Activated CD4-positive, alpha-beta T cell treated with anti-CD3 and anti-CD28 coated beads, Interleukin-2, amount 10 ng/mL, durations not matched to agents 24 days and 14 days (primary cell): ENCODE measurements around the gene FAR1. TPM values are rescaled to one million over a fixed set of nuclear protein-coding genes. Genes with fewer than 3 reads are reported as not detected.
A peak's percentile ranks its signal among the peaks of the same experiment; 100 is the strongest.
"Not testable (repeated sequence)": the region's sequence is repeated elsewhere in the genome, so short reads cannot be mapped to it uniquely, and the experiment has no call there.

Experiments used
- DNase-seq: peaks from one replicate; pipeline ENCODE4 v3.0.0; 2022
- H3K27ac Mint-ChIP-seq: one replicate; pipeline ENCODE4 v1.8.0; 2022; ENCODE audit warnings: mild to moderate bottlenecking, mixed read lengths
- H3K27me3 Mint-ChIP-seq: one replicate; pipeline ENCODE4 v1.8.0; 2022; ENCODE audit warnings: mixed read lengths
- H3K36me3 Mint-ChIP-seq: one replicate; pipeline ENCODE4 v1.8.0; 2022; ENCODE audit warnings: low read depth, mild to moderate bottlenecking, mixed read lengths
- H3K4me1 Mint-ChIP-seq: one replicate; pipeline ENCODE4 v1.8.0; 2021; ENCODE audit warnings: mixed read lengths
- H3K4me3 Mint-ChIP-seq: one replicate; pipeline ENCODE4 v1.8.0; 2022; ENCODE audit warnings: mild to moderate bottlenecking, moderate library complexity, mixed read lengths
- H3K9me3 Mint-ChIP-seq: one replicate; pipeline ENCODE4 v1.8.0; 2021; ENCODE audit warnings: mixed read lengths
- intact Hi-C: fragments of 100-400 bp; cut with micrococcal nuclease; formaldehyde crosslinking; loops from one replicate; pipeline ENCODE4 v1.15.1; 2023
- total RNA-seq: library from RNA; stranded (reverse); gene quantifications from 2 replicates; pipeline ENCODE4 v1.2.3, GENCODE V29; 2022

FAR1 gene
- total RNA-seq, 1 donor from 2014 or later = 58.2 TPM

- H3K9me3 Mint-ChIP-seq = peaks cover 3% of the 10 kb centered on the region
- H3K4me3 Mint-ChIP-seq = no peak overlapping the region
- no peaks in the 10 kb centered on the region for H3K27me3 Mint-ChIP-seq
- intact Hi-C loops = no loop called here
- H3K27ac Mint-ChIP-seq = no peak overlapping the region
- no peak for DNase-seq
- H3K36me3 Mint-ChIP-seq = peaks cover 45% of the 10 kb centered on the region
- H3K4me1 Mint-ChIP-seq = no peaks in the 10 kb centered on the region
Measured at GRCh38 chr11:13705710-13706109, 37.2 kb downstream of the FAR1 start.

DNA sequence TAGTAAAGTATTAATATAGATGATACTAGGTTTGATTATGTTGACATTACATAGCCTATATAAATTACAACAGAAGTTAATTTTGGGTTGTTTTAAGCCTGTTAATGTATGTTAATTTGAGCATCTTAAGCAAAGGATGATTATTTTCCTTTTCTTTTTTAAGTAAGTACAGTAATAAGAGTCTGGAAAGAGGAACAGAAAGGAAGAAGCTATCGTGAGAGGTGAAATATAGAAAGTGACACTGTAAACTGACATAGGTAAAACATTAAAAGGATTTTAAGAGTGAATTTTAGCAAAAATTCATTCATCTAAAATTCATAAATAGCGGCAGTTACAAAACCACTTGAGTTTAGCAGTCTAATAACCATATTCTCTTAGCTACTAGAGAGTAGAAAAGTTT, 45.5 kb downstream of the FAR1 start:
- no peaks in the 10 kb centered on the region for H3K9me3 Mint-ChIP-seq
- intact Hi-C loops = no loop called here
- H3K4me1 Mint-ChIP-seq = peaks cover 4% of the 10 kb centered on the region
- no peaks in the 10 kb centered on the region for H3K27me3 Mint-ChIP-seq
- no peak overlapping the region for H3K27ac Mint-ChIP-seq
- DNase-seq = no peak
- peaks cover 56% of the 10 kb centered on the region for H3K36me3 Mint-ChIP-seq
- no peak overlapping the region for H3K4me3 Mint-ChIP-seq

DNA sequence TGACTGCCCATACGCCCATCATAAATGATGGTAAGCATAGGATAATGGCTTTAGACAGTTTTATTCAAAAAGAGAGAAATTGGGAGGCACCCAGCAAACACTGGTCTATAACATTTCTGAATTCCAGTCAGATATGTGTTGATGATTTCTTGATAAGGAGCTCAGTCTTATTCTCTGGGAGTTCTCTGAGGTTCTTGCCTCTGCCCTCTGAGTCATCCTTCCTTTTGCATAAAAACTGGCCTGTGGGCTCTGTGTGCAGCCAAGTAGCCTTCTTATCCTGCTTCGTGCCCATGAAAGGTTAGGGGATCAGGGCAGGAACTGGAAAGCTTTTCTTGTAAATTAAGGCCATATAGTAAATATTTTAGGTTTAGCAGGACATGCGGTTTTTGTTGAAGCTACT, 48.9 kb downstream of the FAR1 start:
- Mint-ChIP-seq H3K36me3 (peaks cover 43% of the 10 kb centered on the region), H3K27ac (no peak overlapping the region)
- intact Hi-C loops = no loop called here

DNA sequence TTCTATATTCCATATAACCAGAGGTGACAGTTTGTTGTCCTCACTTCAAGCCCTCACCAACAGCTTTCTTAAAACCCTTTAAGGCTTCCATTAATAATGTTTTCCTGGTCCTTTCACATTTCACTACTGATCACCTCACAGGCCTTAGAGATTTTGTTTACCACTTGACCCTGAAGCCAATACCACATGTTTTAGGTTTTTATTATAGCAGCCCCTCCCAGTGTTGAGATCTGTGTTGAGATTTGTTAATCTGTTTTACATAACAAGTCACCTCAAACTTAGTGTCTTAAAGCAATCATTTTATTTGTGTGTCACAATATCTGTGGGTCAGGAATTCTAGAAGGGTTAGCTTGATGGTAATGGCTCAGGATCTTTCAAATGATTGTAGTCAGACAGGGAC, 49.9 kb downstream of the FAR1 start:
- Mint-ChIP-seq H3K27me3 (no peaks in the 10 kb centered on the region), H3K4me1 (peaks cover 4% of the 10 kb centered on the region), H3K36me3 (peaks cover 50% of the 10 kb centered on the region), H3K4me3 (no peak overlapping the region), H3K9me3 (no peaks in the 10 kb centered on the region), H3K27ac (no peak overlapping the region)
- DNase-seq = no peak
- intact Hi-C loops = no loop called here

More for the DNA sequence above, 48.9 kb downstream of the FAR1 start:
- Mint-ChIP-seq H3K27me3 (no peaks in the 10 kb centered on the region), H3K9me3 (no peaks in the 10 kb centered on the region), H3K4me3 (no peak overlapping the region), H3K4me1 (peaks cover 4% of the 10 kb centered on the region)
- DNase-seq = no peak

DNA sequence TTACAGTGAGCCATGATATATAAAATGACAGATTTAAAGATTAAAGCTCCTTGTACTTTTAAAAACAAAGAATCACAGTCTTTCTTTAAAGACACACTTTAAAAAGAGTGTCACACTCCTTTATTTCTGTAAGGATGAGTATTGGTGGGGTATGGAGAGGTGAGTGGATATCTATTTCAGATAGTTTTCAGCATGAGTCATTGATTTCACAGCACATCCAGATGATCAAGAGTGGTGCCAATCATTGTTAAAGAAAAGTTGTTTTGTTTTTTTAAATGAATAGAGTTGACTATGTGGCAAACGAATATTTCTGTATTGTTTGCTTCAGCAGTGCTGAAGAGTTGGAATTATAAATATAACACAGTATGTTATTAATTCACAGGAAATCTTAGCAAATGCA, 52.5 kb downstream of the FAR1 start:
- no peak for DNase-seq
- H3K9me3 Mint-ChIP-seq = no peaks in the 10 kb centered on the region

DNA sequence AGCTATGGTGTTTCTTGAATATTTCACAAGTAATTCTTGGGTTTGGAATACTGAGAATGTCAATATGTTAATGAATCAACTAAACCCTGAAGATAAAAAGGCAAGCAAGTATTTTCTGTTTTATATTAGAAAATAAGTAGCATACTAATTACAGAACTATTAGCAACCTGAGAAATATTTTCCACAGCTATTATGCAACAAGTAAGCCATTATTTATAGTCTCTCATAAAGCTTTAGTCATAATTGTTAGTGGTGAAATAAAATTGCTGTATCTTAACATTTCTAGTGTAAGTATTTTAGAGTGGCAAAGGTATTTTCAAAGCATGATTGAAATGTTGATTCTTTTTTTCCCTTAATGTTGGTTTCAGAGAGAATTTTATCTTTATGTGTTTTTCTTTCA, 53.3 kb downstream of the FAR1 start:
- H3K27ac Mint-ChIP-seq = no peak overlapping the region
- H3K4me1 Mint-ChIP-seq = peaks cover 4% of the 10 kb centered on the region
- no peak for DNase-seq
- no peak overlapping the region for H3K4me3 Mint-ChIP-seq
- no peaks in the 10 kb centered on the region for H3K27me3 Mint-ChIP-seq
- peaks cover 40% of the 10 kb centered on the region for H3K36me3 Mint-ChIP-seq
- no peaks in the 10 kb centered on the region for H3K9me3 Mint-ChIP-seq
- intact Hi-C loops = no loop called here

More for the DNA sequence above, 52.5 kb downstream of the FAR1 start:
- no peak overlapping the region for H3K4me3 Mint-ChIP-seq
- H3K27me3 Mint-ChIP-seq = no peaks in the 10 kb centered on the region
- no peak overlapping the region for H3K27ac Mint-ChIP-seq
- H3K36me3 Mint-ChIP-seq = peaks cover 40% of the 10 kb centered on the region
- intact Hi-C loops = no loop called here
- H3K4me1 Mint-ChIP-seq = peaks cover 4% of the 10 kb centered on the region

DNA sequence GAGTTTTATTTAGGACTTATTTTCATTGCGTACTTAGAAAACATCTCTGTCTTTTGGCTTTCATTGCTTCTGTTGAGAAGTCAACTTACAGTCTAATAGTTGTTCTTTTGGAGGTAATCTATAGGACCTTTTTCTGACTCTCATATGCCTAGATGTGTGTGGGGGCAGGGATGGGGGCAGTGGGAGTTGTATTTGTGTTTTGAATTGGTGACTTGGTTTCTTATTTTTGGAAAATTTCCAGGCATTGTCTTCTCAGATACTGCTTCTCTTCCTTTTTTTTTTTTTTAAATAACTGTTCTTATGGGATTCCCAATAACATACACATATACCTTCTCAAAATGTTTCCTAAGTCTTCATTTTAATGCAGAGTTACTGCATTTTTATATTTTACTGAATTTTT, 58.0 kb downstream of the FAR1 start:
- no peaks in the 10 kb centered on the region for H3K9me3 Mint-ChIP-seq
- H3K4me1 Mint-ChIP-seq = no peaks in the 10 kb centered on the region
- H3K4me3 Mint-ChIP-seq = no peak overlapping the region
- no peak overlapping the region for H3K27ac Mint-ChIP-seq
- intact Hi-C loops = no loop called here
- H3K27me3 Mint-ChIP-seq = no peaks in the 10 kb centered on the region
- H3K36me3 Mint-ChIP-seq = peaks cover 43% of the 10 kb centered on the region
- no peak for DNase-seq

- peaks cover 37% of the 10 kb centered on the region for H3K36me3 Mint-ChIP-seq
- intact Hi-C loops = no loop called here
- no peak for DNase-seq
- H3K4me3 Mint-ChIP-seq = no peak overlapping the region
- no peaks in the 10 kb centered on the region for H3K9me3 Mint-ChIP-seq
- no peaks in the 10 kb centered on the region for H3K4me1 Mint-ChIP-seq
- no peak overlapping the region for H3K27ac Mint-ChIP-seq
- no peaks in the 10 kb centered on the region for H3K27me3 Mint-ChIP-seq
Measured at GRCh38 chr11:13728076-13728475, 59.6 kb downstream of the FAR1 start.

- peaks cover 7% of the 10 kb centered on the region for H3K27me3 Mint-ChIP-seq
- no peak overlapping the region for H3K4me3 Mint-ChIP-seq
- no peak for DNase-seq
- no peaks in the 10 kb centered on the region for H3K4me1 Mint-ChIP-seq
- intact Hi-C loops = no loop called here
- H3K36me3 Mint-ChIP-seq = peaks cover 4% of the 10 kb centered on the region
- no peaks in the 10 kb centered on the region for H3K9me3 Mint-ChIP-seq
- no peak overlapping the region for H3K27ac Mint-ChIP-seq
Measured at GRCh38 chr11:13734530-13734929, 66.1 kb downstream of the FAR1 start.

GRCh38 chr11:13745165-13745564, 76.7 kb downstream of the FAR1 start:
- H3K9me3 Mint-ChIP-seq = peaks cover 4% of the 10 kb centered on the region
- no peak overlapping the region for H3K27ac Mint-ChIP-seq
- no peak overlapping the region for H3K4me3 Mint-ChIP-seq
- intact Hi-C loops = no loop called here
- H3K36me3 Mint-ChIP-seq = no peaks in the 10 kb centered on the region
- peaks cover 23% of the 10 kb centered on the region for H3K27me3 Mint-ChIP-seq
- peak; percentile 47 for DNase-seq
- H3K4me1 Mint-ChIP-seq = no peaks in the 10 kb centered on the region

DNA sequence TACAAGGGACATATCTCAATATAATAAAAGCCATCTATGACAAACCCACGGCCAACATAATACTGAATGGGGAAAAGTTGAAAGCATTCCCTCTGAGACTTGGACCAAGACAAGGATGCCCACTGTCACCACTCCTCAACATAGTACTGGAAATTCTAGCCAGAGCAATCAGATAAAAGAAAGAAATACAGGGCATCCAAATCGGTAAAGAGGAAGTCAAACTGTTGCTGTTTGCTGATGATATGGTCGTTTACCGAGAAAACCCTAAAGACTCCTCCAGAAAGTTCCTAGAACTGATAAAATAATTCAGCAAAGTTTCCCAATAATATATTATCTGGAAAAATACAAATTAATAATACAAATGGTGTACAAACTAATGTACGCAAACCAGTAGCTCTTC, 84.8 kb downstream of the FAR1 start:
- intact Hi-C loops, H3K4me3 Mint-ChIP-seq, H3K27ac Mint-ChIP-seq, H3K36me3 Mint-ChIP-seq, DNase-seq, H3K4me1 Mint-ChIP-seq: not testable (repeated sequence)
- H3K9me3 Mint-ChIP-seq = peaks cover 13% of the 10 kb centered on the region
- H3K27me3 Mint-ChIP-seq = peaks cover 34% of the 10 kb centered on the region

GRCh38 chr11:13759050-13759449, 90.6 kb downstream of the FAR1 start:
- Mint-ChIP-seq H3K4me3 (no peak overlapping the region), H3K27me3 (peaks cover 14% of the 10 kb centered on the region), H3K9me3 (no peaks in the 10 kb centered on the region), H3K36me3 (no peaks in the 10 kb centered on the region), H3K27ac (no peak overlapping the region), H3K4me1 (no peaks in the 10 kb centered on the region)
- DNase-seq = no peak
- intact Hi-C loops = no loop called here

DNA sequence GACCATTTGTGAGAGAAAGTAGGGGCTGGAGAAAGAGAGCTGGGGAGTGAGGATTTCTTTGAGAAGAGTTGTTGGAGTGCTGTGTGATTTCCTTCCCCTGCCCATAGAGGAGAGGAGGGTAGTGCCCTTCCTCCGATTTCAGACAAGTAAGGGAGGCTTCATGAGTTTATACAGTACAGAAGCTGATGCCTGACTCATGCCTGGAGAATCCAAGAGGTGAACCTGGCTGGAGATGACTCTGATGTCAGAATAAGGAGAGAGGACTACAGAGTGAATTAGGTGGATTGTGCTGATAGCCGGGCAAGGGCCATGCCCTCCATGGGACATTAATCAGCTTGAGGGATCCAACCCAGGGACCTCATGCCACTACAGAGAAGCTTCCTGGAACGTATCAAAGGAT, 91.6 kb downstream of the FAR1 start:
- no peak overlapping the region for H3K4me3 Mint-ChIP-seq
- no peak for DNase-seq
- intact Hi-C loops = no loop called here
- H3K27me3 Mint-ChIP-seq = peaks cover 14% of the 10 kb centered on the region
- no peaks in the 10 kb centered on the region for H3K36me3 Mint-ChIP-seq
- no peaks in the 10 kb centered on the region for H3K4me1 Mint-ChIP-seq
- H3K9me3 Mint-ChIP-seq = no peaks in the 10 kb centered on the region
- H3K27ac Mint-ChIP-seq = no peak overlapping the region

GRCh38 chr11:13761250-13761649, 92.8 kb downstream of the FAR1 start:
- peaks cover 14% of the 10 kb centered on the region for H3K27me3 Mint-ChIP-seq
- H3K9me3 Mint-ChIP-seq = no peaks in the 10 kb centered on the region
- no peaks in the 10 kb centered on the region for H3K4me1 Mint-ChIP-seq
- H3K27ac Mint-ChIP-seq = no peak overlapping the region
- H3K36me3 Mint-ChIP-seq = no peaks in the 10 kb centered on the region
- intact Hi-C loops = no loop called here
- H3K4me3 Mint-ChIP-seq = no peak overlapping the region
- no peak for DNase-seq

- peaks cover 11% of the 10 kb centered on the region for H3K27me3 Mint-ChIP-seq
Measured at GRCh38 chr11:13761716-13762115, 93.2 kb downstream of the FAR1 start.

More at GRCh38 chr11:13761716-13762115, 93.2 kb downstream of the FAR1 start:
- no peak overlapping the region for H3K4me3 Mint-ChIP-seq
- no peak for DNase-seq
- H3K4me1 Mint-ChIP-seq = no peaks in the 10 kb centered on the region
- no peak overlapping the region for H3K27ac Mint-ChIP-seq
- no peaks in the 10 kb centered on the region for H3K36me3 Mint-ChIP-seq
- no peaks in the 10 kb centered on the region for H3K9me3 Mint-ChIP-seq
- intact Hi-C loops = no loop called here
